HEK293T (cell line): ENCODE measurements around the gene NUP43.

Experiments used
- CTCF ChIA-PET: fragments of 350-600 bp; formaldehyde crosslinking; extraction: SDS; loops from one replicate; lab custom pipeline; 2021; ENCODE audit warnings: antibody characterized with exemption, inconsistent platforms; lab: Yijun Ruan, JAX
- POLR2A ChIA-PET: fragments of 350-600 bp; formaldehyde crosslinking; extraction: SDS; loops from one replicate; lab custom pipeline; 2020; ENCODE audit warnings: antibody characterized with exemption, inconsistent platforms; lab: Yijun Ruan, JAX
- DNase-seq: peaks from one replicate; pipeline ENCODE4 v3.0.0; 2012; ENCODE audit warnings: mixed read lengths; ENCODE audit errors: extremely low spot score
- ARNT ChIP-seq: fragments of 450-650 bp; IDR thresholded peaks from 2 replicates; pipeline ENCODE4 v1.6.1; 2017; ENCODE audit warnings: mild to moderate bottlenecking
- BHLHE40 ChIP-seq: fragments of 450-650 bp; IDR thresholded peaks from 2 replicates; pipeline ENCODE4 v1.6.1; 2016; ENCODE audit warnings: mild to moderate bottlenecking, moderate library complexity, borderline replicate concordance
- CTBP1 ChIP-seq: fragments of 450-650 bp; IDR thresholded peaks from 2 replicates; pipeline ENCODE4 v1.6.1; 2016; ENCODE audit warnings: borderline replicate concordance
- ELF4 ChIP-seq: fragments of 450-650 bp; IDR thresholded peaks from 2 replicates; pipeline ENCODE4 v1.6.1; 2017; ENCODE audit warnings: antibody characterized with exemption
- FOXA1 ChIP-seq: fragments of 450-650 bp; IDR thresholded peaks from 2 replicates; pipeline ENCODE4 v1.6.1; 2016; ENCODE audit warnings: mild to moderate bottlenecking
- FOXK2 ChIP-seq: fragments of 450-650 bp; IDR thresholded peaks from 2 replicates; pipeline ENCODE4 v1.6.1; 2016; ENCODE audit warnings: mild to moderate bottlenecking
- FOXM1 ChIP-seq: fragments of 450-650 bp; IDR thresholded peaks from 2 replicates; pipeline ENCODE4 v1.6.1; 2017; ENCODE audit warnings: mild to moderate bottlenecking, borderline replicate concordance
- HDGF ChIP-seq: fragments of 450-650 bp; IDR thresholded peaks from 2 replicates; pipeline ENCODE4 v1.6.1; 2017; ENCODE audit warnings: antibody characterized with exemption, borderline replicate concordance
- L3MBTL2 ChIP-seq: fragments of 450-650 bp; conservative IDR thresholded peaks from 2 replicates; pipeline ENCODE4 v1.6.1; 2016; ENCODE audit warnings: mild to moderate bottlenecking
- LEF1 ChIP-seq: fragments of 450-650 bp; IDR thresholded peaks from 2 replicates; pipeline ENCODE4 v1.6.1; 2017; ENCODE audit warnings: mild to moderate bottlenecking, borderline replicate concordance
- NFRKB ChIP-seq: fragments of 450-650 bp; IDR thresholded peaks from 2 replicates; pipeline ENCODE4 v1.6.1; 2016; ENCODE audit warnings: mild to moderate bottlenecking, moderate library complexity
- SP1 ChIP-seq: fragments of 450-650 bp; IDR thresholded peaks from 2 replicates; pipeline ENCODE4 v1.6.1; 2017
- SUZ12 ChIP-seq: fragments of 450-650 bp; IDR thresholded peaks from 2 replicates; pipeline ENCODE4 v1.6.1; 2016; ENCODE audit warnings: mild to moderate bottlenecking
- TARDBP ChIP-seq: fragments of 450-650 bp; IDR thresholded peaks from 2 replicates; pipeline ENCODE4 v1.6.1; 2016
- ZNF384 ChIP-seq: fragments of 450-650 bp; IDR thresholded peaks from 2 replicates; pipeline ENCODE4 v1.6.1; 2016
- TF ChIP-seq, protein P1 (sequence below): fragments of 450-650 bp; IDR thresholded peaks from 2 replicates; pipeline ENCODE4 v1.6.1; 2016

Gene NUP43

GRCh38 chr6:149717588-149718458, 28.5 kb downstream of the NUP43 start, which contains the start of gene LATS1:
Gene LATS1, minus strand, starts transcription at chr6:149718101. Its CDS starts 15,975 bp downstream, at chr6:149702126.
- peak; percentile 89 for DNase-seq
- peak; percentile 73; the same call in 1 of the 2 replicates for TF ChIP-seq NFRKB
- no peak for TF ChIP-seq SUZ12
- TF ChIP-seq LEF1 = no peak
- TF ChIP-seq, protein P1, sequence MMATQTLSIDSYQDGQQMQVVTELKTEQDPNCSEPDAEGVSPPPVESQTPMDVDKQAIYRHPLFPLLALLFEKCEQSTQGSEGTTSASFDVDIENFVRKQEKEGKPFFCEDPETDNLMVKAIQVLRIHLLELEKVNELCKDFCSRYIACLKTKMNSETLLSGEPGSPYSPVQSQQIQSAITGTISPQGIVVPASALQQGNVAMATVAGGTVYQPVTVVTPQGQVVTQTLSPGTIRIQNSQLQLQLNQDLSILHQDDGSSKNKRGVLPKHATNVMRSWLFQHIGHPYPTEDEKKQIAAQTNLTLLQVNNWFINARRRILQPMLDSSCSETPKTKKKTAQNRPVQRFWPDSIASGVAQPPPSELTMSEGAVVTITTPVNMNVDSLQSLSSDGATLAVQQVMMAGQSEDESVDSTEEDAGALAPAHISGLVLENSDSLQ = no peak
- peak; percentile 56 for TF ChIP-seq ELF4
- no peak for TF ChIP-seq CTBP1
- no peak for TF ChIP-seq SP1
- no peak for TF ChIP-seq ZNF384
- no peak; the same call in 1 of the 2 replicates for TF ChIP-seq TARDBP
- peak; percentile 83 for TF ChIP-seq L3MBTL2
- TF ChIP-seq FOXA1 = no peak
- TF ChIP-seq FOXK2 = no peak
- TF ChIP-seq ARNT = no peak
- no peak for TF ChIP-seq BHLHE40
- peak; percentile 52; the same call in 1 of the 2 replicates for TF ChIP-seq FOXM1
- TF ChIP-seq HDGF = no peak
- ChIA-PET POLR2A (interaction anchor here (0.5 to 2.5 kb wide), 26 partner anchors 8 to 955 kb away, joined by 3 to 20 read pairs (median 4); partner anchors contain the start of genes GINM1, KATNA1, NUP43 and PCMT1), CTCF (no interaction called here)

GRCh38 chr6:149717255-149717587, 29.1 kb downstream of the NUP43 start:
- CTCF ChIA-PET = no interaction called here
- TF ChIP-seq FOXA1 = no peak
- TF ChIP-seq NFRKB = no peak
- TF ChIP-seq, protein P1 = no peak; the same call in 1 of the 2 replicates
- no peak for TF ChIP-seq BHLHE40
- TF ChIP-seq CTBP1 = no peak
- no peak for TF ChIP-seq TARDBP
- no peak for TF ChIP-seq FOXK2
- TF ChIP-seq ZNF384 = no peak
- no peak for TF ChIP-seq LEF1
- no peak for TF ChIP-seq ARNT
- TF ChIP-seq ELF4 = no peak
- no peak for TF ChIP-seq SP1
- no peak for TF ChIP-seq SUZ12
- no peak for TF ChIP-seq FOXM1

DNA sequence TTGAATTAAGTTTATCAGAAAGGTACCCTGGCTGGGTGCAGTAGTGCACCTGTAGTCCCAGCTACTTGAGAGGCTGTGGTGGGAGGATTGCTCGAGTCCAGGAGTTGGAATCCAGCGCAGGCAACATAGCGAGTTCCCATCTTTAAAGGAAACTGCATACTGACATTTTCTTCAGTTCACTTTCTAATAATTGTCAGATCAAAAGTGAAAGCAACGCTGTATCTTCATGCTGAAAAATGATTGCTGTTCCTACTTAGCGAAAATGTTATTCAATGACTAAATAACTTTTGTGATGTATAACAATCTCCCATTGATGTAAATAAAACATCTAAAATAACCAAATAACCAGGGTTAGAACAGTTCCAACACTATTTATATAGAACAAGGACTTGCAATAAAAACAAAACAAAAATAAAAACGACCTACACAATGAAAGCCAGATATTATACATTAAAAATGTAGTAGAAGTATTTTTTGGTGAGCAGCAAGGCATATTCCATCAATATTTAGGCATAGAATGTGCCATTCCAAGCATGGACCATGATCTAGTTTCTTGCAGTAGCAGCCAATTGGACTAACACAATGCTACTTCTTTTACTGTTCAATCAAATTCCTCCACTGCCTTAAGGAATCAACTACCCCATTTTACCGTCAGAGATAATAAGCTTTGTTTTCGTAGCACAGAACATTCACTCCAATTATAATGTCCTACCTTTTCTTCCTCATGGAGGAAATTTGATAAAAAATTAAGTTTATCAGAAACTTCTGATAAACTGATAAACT, 30.0 kb downstream of the NUP43 start:
- POLR2A ChIA-PET = interaction anchor here (2.2 to 2.5 kb wide), 3 partner anchors 12 to 170 kb away, joined by 10 to 20 read pairs (median 17); partner anchors contain the start of genes PCMT1 and PPIL4
- DNase-seq = no peak
- CTCF ChIA-PET = no interaction called here
- TF ChIP-seq FOXK2 (no peak), SP1 (no peak), SUZ12 (no peak), L3MBTL2 (no peak)

More at GRCh38 chr6:149717255-149717587, 29.1 kb downstream of the NUP43 start:
- POLR2A ChIA-PET = interaction anchor here (0.6 to 2.5 kb wide), 15 partner anchors 11 to 189 kb away, joined by 3 to 20 read pairs (median 4); partner anchors contain the start of genes GINM1, KATNA1, NUP43 and PCMT1
- DNase-seq = no peak

GRCh38 chr6:149714442-149714841, 31.9 kb downstream of the NUP43 start:
- CTCF ChIA-PET = no interaction called here
- no peak for TF ChIP-seq L3MBTL2
- no peak for TF ChIP-seq SUZ12
- TF ChIP-seq LEF1 = no peak
- no peak for TF ChIP-seq FOXM1
- TF ChIP-seq HDGF = no peak
- no peak for TF ChIP-seq ELF4
- TF ChIP-seq, protein P1 = no peak
- DNase-seq = no peak
- POLR2A ChIA-PET = no interaction called here

DNA sequence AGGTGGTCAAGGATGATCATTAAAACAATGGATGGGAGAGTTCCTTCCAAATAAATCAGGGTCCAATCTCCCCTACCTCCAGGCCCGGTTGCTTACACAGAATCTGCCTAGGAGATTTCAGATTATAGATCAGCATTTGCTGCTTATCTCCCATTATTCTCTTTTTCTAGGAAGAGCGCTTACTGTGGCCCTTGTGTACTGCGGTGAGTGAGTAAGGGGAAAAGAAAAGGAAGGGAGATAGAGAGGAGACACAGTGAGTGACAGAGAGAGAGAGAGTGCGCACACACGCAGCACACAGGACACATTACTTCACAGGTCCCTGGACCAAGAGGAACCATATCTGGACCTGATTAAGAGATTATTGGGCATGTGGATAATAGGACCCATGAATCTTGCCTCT, 34.6 kb downstream of the NUP43 start:
- CTCF ChIA-PET = no interaction called here
- POLR2A ChIA-PET = no interaction called here
- TF ChIP-seq FOXM1 = no peak
- no peak for TF ChIP-seq FOXK2
- no peak for TF ChIP-seq LEF1
- TF ChIP-seq FOXA1 = no peak
- no peak for TF ChIP-seq ELF4
- no peak for TF ChIP-seq TARDBP
- no peak for TF ChIP-seq SUZ12
- TF ChIP-seq BHLHE40 = no peak
- TF ChIP-seq ZNF384 = no peak
- no peak for TF ChIP-seq ARNT
- DNase-seq = no peak

- TF ChIP-seq ELF4 (no peak), SUZ12 (no peak), LEF1 (no peak), L3MBTL2 (no peak), FOXK2 (no peak), FOXM1 (no peak), ZNF384 (no peak)
- ChIA-PET CTCF (interaction anchor here (0.6 kb wide), 1 partner anchor 22 kb away, joined by 4 read pairs; no protein-coding TSS in a partner anchor), POLR2A (no interaction called here)
- DNase-seq = no peak
Observed at GRCh38 chr6:149701714-149702113, 44.6 kb downstream of the NUP43 start.
